GM18526 (cell line): Measurements from ENCODE around the gene TBXAS1.

Experiments used
- POLR2A ChIP-seq: IDR thresholded peaks from 3 replicates; pipeline ENCODE4 v1.6.1; 2011; ENCODE audit not compliant: insufficient read length; ENCODE audit errors: extremely low read depth

The TBXAS1 gene

GRCh38 chr7:139953229-139953628 lies 124.2 kb downstream of the TBXAS1 start:
- no peak for TF ChIP-seq POLR2A

- no peak for TF ChIP-seq POLR2A
Measured at GRCh38 chr7:139955109-139955820, 126.2 kb downstream of the TBXAS1 start.

GRCh38 chr7:139958599-139959284 lies 129.7 kb downstream of the TBXAS1 start:
- no peak for TF ChIP-seq POLR2A

GRCh38 chr7:139959285-139959628 lies 130.2 kb downstream of the TBXAS1 start:
- no peak for TF ChIP-seq POLR2A

GRCh38 chr7:139959718-139960117 lies 130.7 kb downstream of the TBXAS1 start:
- TF ChIP-seq POLR2A: no peak

GRCh38 chr7:139960157-139960556 lies 131.1 kb downstream of the TBXAS1 start:
- TF ChIP-seq POLR2A: no peak

- TF ChIP-seq POLR2A: no peak
Measured at GRCh38 chr7:139965942-139966628, 137.0 kb downstream of the TBXAS1 start.

GRCh38 chr7:139966949-139967348 lies 137.9 kb downstream of the TBXAS1 start:
- no peak for TF ChIP-seq POLR2A

- no peak for TF ChIP-seq POLR2A
Measured at GRCh38 chr7:139968931-139969330, 139.9 kb downstream of the TBXAS1 start.

- TF ChIP-seq POLR2A: no peak
Measured at GRCh38 chr7:139972029-139972428, 143.0 kb downstream of the TBXAS1 start.

GRCh38 chr7:139973101-139974050 lies 144.3 kb downstream of the TBXAS1 start:
- no peak for TF ChIP-seq POLR2A

GRCh38 chr7:139974179-139974811 lies 145.2 kb downstream of the TBXAS1 start:
- TF ChIP-seq POLR2A: no peak

- TF ChIP-seq POLR2A: no peak
Measured at GRCh38 chr7:139976055-139976837, 147.2 kb downstream of the TBXAS1 start.
